NCI-H1436 (cell line): ENCODE data around the gene IPCEF1.
"Not testable (repeated sequence)": the region's sequence is repeated elsewhere in the genome, so short reads cannot be mapped to it uniquely, and the experiment has no call there.

ENCODE experiments used
- DNase-seq: peaks from one replicate; lab custom pipeline; 2025; lab: John Stamatoyannopoulos, UW

Gene IPCEF1

GRCh38 chr6:154371281-154371680, 14.7 kb upstream of the IPCEF1 start:
- no peak for DNase-seq

GRCh38 chr6:154370545-154370944, 13.9 kb upstream of the IPCEF1 start:
- DNase-seq, result no peak

DNA sequence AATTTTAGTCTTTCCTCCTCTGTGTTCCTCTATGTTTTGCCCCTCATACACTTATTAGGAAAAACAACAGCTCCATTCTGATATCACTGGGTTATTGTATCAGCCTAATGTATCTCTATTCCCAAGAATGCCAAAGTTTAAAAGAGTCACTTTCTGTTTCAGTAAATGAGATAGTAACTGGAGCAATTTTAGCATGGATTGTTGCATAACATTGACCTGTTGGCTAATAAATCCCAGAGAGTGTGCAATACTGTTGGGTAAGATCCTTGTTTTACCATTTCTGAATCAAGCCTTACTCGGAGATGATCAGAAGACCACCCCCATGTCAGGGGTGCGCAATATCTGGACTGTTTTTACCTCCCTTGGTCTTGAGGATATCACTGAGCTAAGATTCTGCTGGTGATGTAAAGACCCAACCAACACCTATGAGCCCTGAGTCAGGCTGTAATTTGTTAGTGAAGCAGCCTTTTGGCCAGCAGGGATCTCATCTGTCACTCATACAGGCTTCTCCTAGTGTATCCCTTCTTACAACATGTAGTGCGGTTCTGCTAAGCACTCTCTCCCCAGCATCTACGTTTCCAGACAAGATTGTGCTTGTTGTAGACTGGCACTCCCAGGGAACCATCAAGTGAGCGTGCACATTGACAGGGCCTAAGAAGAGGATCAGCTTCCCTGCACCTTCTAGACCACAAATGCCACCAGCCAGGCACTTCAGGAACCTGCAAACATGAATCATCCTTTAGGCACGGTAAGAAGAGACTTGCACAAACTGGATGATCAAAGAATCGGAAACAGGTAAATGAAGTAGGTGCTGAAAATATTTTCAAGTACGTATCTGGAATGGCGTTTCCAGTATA, 11.5 kb upstream of the IPCEF1 start:
- DNase-seq, result no peak

- no peak for DNase-seq
These were observed 10.7 kb upstream of the IPCEF1 start for GRCh38 chr6:154367336-154367735.

DNA sequence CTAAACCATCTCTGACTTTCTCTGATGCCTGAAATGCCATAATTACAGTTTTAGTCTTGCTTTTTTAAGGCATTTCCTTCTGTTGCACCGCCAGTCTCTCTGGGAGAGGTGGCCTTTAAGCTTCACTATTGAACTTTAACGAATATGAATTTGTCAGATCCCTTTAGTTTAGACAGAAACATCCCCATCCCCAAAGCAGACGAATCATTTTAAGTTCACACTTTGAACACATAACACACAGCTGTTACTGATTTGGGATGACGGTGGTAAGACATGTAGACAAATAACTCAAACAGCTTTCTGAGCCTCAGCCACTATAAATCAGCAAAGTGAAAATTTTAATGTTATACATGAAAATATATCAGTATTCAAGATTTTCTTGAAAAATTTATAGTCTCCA, 7.2 kb upstream of the IPCEF1 start:
- DNase-seq, result no peak

DNA sequence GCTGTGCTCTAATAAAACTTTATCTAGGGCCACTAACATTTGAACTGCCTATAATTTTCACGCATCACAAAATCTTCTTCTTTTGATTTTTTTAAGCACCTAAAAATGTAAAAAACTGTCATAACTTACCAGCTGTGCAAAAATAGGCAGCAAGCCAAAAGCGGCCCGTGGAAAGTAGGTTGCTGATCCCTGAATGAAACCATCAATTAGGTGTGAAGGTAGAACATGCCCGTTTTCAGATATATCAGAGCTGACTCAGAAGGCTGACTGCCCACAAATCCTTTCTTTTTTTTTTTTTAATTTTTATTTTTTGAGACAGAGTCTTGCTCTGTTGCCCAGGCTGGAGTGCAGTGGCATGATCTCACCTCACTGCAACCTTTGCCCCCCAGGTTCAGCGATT, 4.9 kb upstream of the IPCEF1 start:
- no peak for DNase-seq

DNA sequence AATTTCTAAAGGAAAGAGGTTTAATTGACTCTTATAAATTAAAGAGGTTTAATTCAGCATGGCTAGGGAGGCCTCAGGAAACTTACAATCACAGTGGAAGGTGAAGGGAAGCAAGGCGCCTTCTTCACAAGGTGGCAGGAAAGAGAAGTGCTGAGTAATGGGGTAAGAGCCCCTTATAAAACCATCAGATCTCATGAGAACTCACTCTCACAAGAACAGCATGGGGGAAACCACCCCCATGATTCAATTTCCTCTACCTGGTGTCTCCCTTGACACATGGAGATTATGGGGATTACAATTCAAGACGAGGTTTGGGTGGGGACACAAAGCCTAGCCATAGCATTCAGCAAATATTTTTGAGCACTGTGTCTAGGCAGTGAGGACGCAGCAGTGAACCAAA, 3.9 kb upstream of the IPCEF1 start:
- no peak for DNase-seq

GRCh38 chr6:154359679-154360078, 3.1 kb upstream of the IPCEF1 start:
- DNase-seq, result no peak

- no peak for DNase-seq
These were observed 2.6 kb upstream of the IPCEF1 start for GRCh38 chr6:154359161-154359574.

GRCh38 chr6:154358019-154358545, 1.5 kb upstream of the IPCEF1 start:
- no peak for DNase-seq

DNA sequence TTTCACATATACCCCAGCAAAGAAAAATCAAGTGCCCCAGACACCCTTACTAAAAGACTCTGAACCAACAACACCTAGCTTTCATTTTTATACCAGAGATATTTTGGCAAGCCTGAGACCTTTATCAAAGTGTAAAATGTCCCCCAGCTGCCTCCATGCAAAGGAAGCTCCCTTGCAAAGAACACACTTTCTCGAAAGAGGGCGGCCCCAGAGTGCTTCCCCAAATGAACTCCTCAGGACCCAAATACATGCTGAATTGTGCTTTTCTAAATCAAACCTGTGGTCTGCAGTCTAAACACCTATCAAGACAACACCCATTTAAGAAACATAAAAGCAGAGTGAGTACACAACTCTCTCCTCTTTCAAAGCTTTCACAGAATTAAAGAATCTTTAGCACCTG, 490 bp downstream of the IPCEF1 start:
- no peak for DNase-seq

DNA sequence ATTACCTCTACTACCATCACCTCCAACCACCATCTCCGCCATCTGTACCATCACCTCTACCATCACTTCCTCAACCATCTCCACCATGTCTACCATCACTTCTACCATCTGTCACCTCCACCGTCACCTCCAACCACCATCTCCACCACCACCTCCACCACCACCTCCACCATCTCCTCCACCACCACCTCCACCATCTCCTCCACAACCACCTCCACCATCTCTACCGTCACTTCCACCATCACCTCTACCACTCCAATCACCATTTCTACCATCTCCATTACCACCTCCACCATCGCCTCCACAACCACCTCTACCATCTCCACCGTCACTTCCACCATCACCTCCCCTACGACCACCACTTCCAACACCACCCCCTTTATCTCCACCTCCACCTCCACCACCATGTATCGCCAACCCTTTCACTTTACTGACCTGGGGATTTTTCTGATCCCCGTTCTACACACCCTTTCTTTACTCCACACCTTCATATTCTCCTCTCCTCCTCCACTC, 2.3 kb downstream of the IPCEF1 start:
- DNase-seq, result no peak

- no peak for DNase-seq
These were observed 3.0 kb downstream of the IPCEF1 start for GRCh38 chr6:154353626-154354025.

- DNase-seq, result no peak
These were observed 3.6 kb downstream of the IPCEF1 start for GRCh38 chr6:154352898-154353585.

DNA sequence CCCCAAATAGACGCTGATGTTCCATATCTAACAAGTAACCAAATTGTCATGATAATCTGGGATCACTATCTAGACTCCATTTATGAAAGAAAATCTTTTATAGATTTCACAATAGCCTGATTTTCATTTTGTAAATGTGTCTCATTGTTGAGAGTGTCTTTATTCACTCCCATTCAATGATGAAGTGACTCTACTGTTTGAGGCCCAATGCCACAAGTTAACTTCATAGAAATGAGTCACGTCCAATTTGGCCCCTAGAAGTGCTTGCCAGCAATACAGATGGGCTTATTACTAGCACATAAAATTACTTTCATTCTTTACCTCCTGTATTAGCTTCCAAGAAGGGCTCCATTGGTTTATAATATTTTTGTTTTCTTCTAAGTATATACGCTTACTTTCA, 6.3 kb downstream of the IPCEF1 start:
- no peak for DNase-seq

GRCh38 chr6:154347981-154348380, 8.6 kb downstream of the IPCEF1 start:
- DNase-seq, result no peak

GRCh38 chr6:154345811-154346210, 10.8 kb downstream of the IPCEF1 start:
- DNase-seq, result no peak

DNA sequence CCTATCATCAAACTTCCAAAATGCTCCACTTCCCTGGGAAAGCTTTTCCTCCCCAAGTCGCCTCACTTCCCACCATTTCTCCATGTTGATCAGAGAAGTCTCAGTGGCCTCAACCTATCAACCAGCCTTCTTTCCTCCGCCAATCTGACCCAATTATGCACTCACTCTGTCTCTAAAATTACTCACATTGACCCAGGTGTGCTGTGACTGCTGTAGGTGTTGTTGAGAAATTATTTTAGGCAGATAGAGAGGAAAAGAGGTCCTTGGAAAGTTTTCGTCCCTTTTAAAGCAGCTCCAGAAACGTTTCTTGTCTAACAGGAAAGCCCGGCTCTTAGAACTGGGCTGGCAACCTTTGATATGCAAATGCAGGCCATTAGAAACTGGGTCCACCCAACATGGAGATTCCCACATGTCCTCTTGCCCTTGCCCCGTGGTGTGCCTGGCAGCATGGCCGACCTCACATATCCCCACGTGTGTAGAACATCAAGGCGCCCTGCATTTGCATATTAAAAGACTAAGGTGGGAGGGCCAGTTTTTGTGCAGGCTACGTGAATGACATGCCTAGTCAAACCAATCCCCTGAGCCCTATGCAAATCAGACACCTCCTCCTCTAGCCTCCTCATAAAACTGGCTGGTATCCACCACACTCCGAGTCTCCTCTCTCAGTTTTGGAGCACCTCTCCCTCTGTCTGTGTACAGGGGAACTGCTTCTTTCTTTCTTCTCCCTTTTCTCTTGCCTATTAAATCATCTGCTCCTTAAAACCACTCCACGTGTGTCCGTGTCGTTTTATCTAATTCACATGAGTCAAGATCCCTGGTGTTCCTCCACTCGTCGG, 12.9 kb downstream of the IPCEF1 start:
- peak; percentile 30 for DNase-seq

GRCh38 chr6:154341871-154342270, 14.7 kb downstream of the IPCEF1 start:
- no peak for DNase-seq

- no peak for DNase-seq
These were observed 15.3 kb downstream of the IPCEF1 start for GRCh38 chr6:154341336-154341735.

DNA sequence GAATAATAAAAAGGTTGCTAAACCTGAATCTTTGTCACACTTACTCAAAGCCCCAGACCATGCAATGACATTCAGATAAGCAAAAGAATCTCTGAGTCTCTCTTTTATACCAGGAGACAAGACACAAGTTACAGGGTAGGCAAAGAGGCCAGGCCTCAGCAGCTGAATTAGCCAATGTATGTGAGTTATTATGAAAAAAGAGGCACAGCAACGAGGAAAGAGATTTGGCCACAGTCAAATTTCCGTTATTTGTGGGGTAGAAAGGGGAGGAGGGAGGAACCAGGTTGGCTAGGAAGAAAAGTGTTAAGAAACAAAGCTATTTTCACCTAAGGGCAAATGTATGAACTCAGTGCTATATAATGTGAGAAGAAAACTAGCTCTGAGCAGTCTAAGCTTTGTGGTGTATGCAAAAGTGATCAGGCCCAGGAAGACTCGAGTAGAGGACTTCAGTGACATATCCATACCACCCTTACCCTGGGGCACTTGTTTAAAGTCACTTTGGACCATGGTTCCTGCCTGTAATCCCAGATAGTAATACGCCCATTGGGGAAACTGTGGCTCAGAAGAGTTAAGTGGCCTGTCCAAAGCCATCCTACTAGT, 19.1 kb downstream of the IPCEF1 start:
- DNase-seq, result no peak

- not testable (repeated sequence) for DNase-seq
These were observed 22.5 kb downstream of the IPCEF1 start for GRCh38 chr6:154334147-154334546.
